Activated naive CD4-positive, alpha-beta T cell treated with anti-CD3 and anti-CD28 coated beads, Interleukin-2, amount 50 U/mL, for 24 hours (primary cell): Measurements from ENCODE around the gene HELZ2.
A peak's percentile ranks its signal among the peaks of the same experiment; 100 is the strongest.
"Not testable (repeated sequence)": the region's sequence is repeated elsewhere in the genome, so short reads cannot be mapped to it uniquely, and the experiment has no call there.

Experiments used
- H3K27ac Mint-ChIP-seq: one replicate; pipeline ENCODE4 v1.8.0; 2021; ENCODE audit warnings: mild to moderate bottlenecking, mixed read lengths
- H3K27me3 Mint-ChIP-seq: one replicate; pipeline ENCODE4 v1.8.0; 2021; ENCODE audit warnings: mixed read lengths
- H3K36me3 Mint-ChIP-seq: one replicate; pipeline ENCODE4 v1.8.0; 2021; ENCODE audit warnings: mixed read lengths
- H3K4me1 Mint-ChIP-seq: one replicate; pipeline ENCODE4 v1.8.0; 2021; ENCODE audit warnings: mixed read lengths
- H3K4me3 Mint-ChIP-seq: one replicate; pipeline ENCODE4 v1.8.0; 2021; ENCODE audit warnings: mild to moderate bottlenecking, mixed read lengths
- H3K9me3 Mint-ChIP-seq: one replicate; pipeline ENCODE4 v1.8.0; 2021; ENCODE audit warnings: mixed read lengths

The HELZ2 gene

GRCh38 chr20:63565021-63565698, 8.9 kb downstream of the HELZ2 start:
- no peak overlapping the region for H3K27ac Mint-ChIP-seq
- H3K4me3 Mint-ChIP-seq: no peak overlapping the region
- H3K27me3 Mint-ChIP-seq: no peaks in the 10 kb centered on the region
- peaks cover 3% of the 10 kb centered on the region for H3K36me3 Mint-ChIP-seq
- H3K9me3 Mint-ChIP-seq: no peaks in the 10 kb centered on the region
- H3K4me1 Mint-ChIP-seq: peaks cover 20% of the 10 kb centered on the region

- H3K9me3 Mint-ChIP-seq: no peaks in the 10 kb centered on the region
- no peaks in the 10 kb centered on the region for H3K27me3 Mint-ChIP-seq
- H3K4me3 Mint-ChIP-seq: no peak overlapping the region
These were observed 9.8 kb downstream of the HELZ2 start for GRCh38 chr20:63564036-63564810.

GRCh38 chr20:63563225-63563935, 10.7 kb downstream of the HELZ2 start:
- H3K27ac Mint-ChIP-seq: no peak overlapping the region
- no peak overlapping the region for H3K4me3 Mint-ChIP-seq
- no peaks in the 10 kb centered on the region for H3K27me3 Mint-ChIP-seq
- H3K4me1 Mint-ChIP-seq: peaks cover 9% of the 10 kb centered on the region
- no peaks in the 10 kb centered on the region for H3K9me3 Mint-ChIP-seq
- H3K36me3 Mint-ChIP-seq: peaks cover 3% of the 10 kb centered on the region

More at GRCh38 chr20:63564036-63564810, 9.8 kb downstream of the HELZ2 start:
- Mint-ChIP-seq H3K4me1 (peaks cover 13% of the 10 kb centered on the region), H3K36me3 (peaks cover 3% of the 10 kb centered on the region), H3K27ac (no peak overlapping the region)

GRCh38 chr20:63562461-63563224, 11.4 kb downstream of the HELZ2 start:
- Mint-ChIP-seq H3K27me3 (no peaks in the 10 kb centered on the region), H3K9me3 (no peaks in the 10 kb centered on the region), H3K27ac (no peak overlapping the region), H3K36me3 (peaks cover 3% of the 10 kb centered on the region), H3K4me1 (peaks cover 2% of the 10 kb centered on the region), H3K4me3 (no peak overlapping the region)

GRCh38 chr20:63561624-63562396, 12.2 kb downstream of the HELZ2 start:
- no peak overlapping the region for H3K4me3 Mint-ChIP-seq
- H3K4me1 Mint-ChIP-seq: no peaks in the 10 kb centered on the region
- no peaks in the 10 kb centered on the region for H3K9me3 Mint-ChIP-seq
- H3K27me3 Mint-ChIP-seq: no peaks in the 10 kb centered on the region
- no peak overlapping the region for H3K27ac Mint-ChIP-seq
- peaks cover 3% of the 10 kb centered on the region for H3K36me3 Mint-ChIP-seq

- Mint-ChIP-seq H3K36me3 (peaks cover 3% of the 10 kb centered on the region), H3K9me3 (no peaks in the 10 kb centered on the region), H3K4me1 (no peaks in the 10 kb centered on the region), H3K4me3 (no peak overlapping the region), H3K27ac (no peak overlapping the region), H3K27me3 (no peaks in the 10 kb centered on the region)
These were observed 13.0 kb downstream of the HELZ2 start for GRCh38 chr20:63560856-63561609.

GRCh38 chr20:63560333-63560805, 13.7 kb downstream of the HELZ2 start:
- no peak overlapping the region for H3K27ac Mint-ChIP-seq
- no peaks in the 10 kb centered on the region for H3K4me1 Mint-ChIP-seq
- H3K4me3 Mint-ChIP-seq: no peak overlapping the region
- H3K27me3 Mint-ChIP-seq: no peaks in the 10 kb centered on the region
- peaks cover 3% of the 10 kb centered on the region for H3K36me3 Mint-ChIP-seq
- H3K9me3 Mint-ChIP-seq: no peaks in the 10 kb centered on the region

DNA sequence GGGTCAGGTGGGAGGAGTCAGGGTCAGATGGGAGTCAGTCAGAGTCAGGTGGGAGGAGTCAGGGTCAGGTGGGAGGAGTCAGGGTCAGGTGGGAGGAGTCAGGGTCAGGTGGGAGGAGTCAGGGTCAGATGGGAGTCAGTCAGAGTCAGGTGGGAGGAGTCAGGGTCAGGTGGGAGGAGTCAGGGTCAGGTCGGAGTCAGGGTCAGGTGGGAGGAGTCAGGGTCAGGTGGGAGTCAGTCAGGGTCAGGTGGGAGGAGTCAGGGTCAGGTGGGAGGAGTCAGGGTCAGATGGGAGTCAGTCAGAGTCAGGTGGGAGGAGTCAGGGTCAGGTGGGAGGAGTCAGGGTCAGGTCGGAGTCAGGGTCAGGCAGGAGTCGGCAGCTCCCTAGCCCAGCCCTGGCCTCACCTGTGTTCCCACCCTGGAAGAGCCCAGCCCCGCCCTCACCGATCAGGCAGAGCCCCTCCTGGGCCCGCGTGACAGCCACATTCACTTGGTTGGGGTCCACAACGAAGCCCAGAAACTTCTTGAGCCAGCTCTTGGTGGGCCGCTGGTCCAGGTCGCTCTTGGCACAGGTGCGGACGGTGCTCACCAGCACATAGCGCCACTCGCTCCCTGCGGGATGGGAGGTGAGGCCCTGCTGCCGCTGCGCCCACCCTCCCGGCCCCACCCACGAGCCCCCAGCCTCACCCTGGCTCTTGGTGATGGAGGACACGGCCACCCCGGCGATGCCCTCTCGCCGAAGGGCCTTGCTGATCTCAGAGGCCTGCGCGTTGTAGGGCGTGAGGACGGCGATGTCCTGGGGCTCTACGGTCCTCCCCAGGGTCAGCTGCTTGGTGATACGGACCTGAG, 14.3 kb downstream of the HELZ2 start:
- not testable (repeated sequence) for H3K4me1 Mint-ChIP-seq, H3K27me3 Mint-ChIP-seq, H3K4me3 Mint-ChIP-seq, H3K27ac Mint-ChIP-seq, H3K36me3 Mint-ChIP-seq, H3K9me3 Mint-ChIP-seq

GRCh38 chr20:63558804-63559484, 15.1 kb downstream of the HELZ2 start:
- H3K9me3 Mint-ChIP-seq: no peaks in the 10 kb centered on the region
- H3K36me3 Mint-ChIP-seq: peaks cover 3% of the 10 kb centered on the region
- no peak overlapping the region for H3K4me3 Mint-ChIP-seq
- H3K4me1 Mint-ChIP-seq: no peaks in the 10 kb centered on the region
- H3K27me3 Mint-ChIP-seq: no peaks in the 10 kb centered on the region
- H3K27ac Mint-ChIP-seq: no peak overlapping the region

GRCh38 chr20:63557481-63557891, 16.6 kb downstream of the HELZ2 start:
- Mint-ChIP-seq H3K9me3 (no peaks in the 10 kb centered on the region), H3K27me3 (no peaks in the 10 kb centered on the region), H3K27ac (peak overlapping the region; percentile 65), H3K4me1 (peaks cover 6% of the 10 kb centered on the region), H3K36me3 (peaks cover 3% of the 10 kb centered on the region), H3K4me3 (no peak overlapping the region)

DNA sequence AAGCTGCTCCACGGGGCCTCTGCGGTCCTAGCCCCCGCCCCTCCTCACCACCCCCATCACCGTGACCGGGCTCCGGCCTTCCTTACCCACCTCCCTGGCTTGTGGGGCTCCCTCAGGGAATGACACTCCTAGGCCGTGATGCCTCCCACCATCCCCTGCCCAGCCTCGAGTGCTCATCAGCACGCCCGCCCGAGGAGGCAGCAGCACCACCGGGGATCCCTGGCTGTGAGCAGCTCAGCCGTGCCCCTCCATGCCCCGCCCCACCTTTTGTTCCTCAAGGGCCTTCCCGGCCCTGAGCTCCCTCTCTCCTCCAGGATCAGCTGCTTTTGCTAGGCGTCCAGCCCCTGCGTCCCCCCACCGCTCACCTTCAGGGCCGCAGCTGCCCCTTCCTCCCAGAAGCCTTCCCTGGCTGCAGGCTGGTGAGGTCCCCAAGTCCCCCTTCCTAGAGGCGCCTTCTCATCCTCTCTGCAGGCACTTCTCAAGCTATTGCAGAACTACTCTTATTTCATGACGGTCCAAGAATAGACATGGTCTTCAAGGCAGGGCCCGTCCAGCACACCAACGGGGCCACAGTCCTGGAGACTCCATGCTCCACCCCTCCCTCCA, 17.1 kb downstream of the HELZ2 start:
- peaks cover 3% of the 10 kb centered on the region for H3K36me3 Mint-ChIP-seq
- no peaks in the 10 kb centered on the region for H3K9me3 Mint-ChIP-seq
- no peak overlapping the region for H3K4me3 Mint-ChIP-seq
- H3K27ac Mint-ChIP-seq: peak overlapping the region; percentile 65
- no peaks in the 10 kb centered on the region for H3K27me3 Mint-ChIP-seq
- peaks cover 11% of the 10 kb centered on the region for H3K4me1 Mint-ChIP-seq

DNA sequence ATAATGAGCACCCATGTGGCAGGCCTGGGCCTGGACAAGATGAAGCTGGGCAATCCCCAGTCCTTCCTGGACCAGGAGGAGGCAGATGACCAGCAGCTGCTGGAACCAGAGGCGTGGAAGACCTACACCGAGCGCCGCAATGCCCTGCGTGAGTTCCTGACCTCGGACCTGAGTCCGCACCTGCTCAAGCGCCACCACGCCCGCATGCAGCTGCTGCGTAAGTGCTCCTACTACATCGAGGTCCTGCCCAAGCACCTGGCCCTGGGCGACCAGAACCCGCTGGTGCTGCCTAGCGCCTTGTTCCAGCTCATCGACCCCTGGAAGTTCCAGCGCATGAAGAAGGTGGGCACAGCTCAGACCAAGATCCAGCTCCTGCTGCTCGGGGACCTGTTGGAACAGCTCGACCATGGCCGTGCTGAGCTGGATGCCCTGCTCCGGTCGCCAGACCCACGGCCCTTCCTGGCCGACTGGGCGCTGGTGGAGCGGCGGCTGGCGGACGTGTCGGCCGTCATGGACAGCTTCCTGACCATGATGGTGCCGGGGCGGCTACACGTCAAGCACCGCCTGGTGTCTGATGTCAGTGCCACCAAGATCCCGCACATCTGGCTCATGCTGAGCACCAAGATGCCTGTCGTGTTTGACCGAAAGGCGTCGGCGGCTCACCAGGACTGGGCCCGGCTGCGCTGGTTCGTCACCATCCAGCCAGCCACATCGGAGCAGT, 18.2 kb downstream of the HELZ2 start:
- no peaks in the 10 kb centered on the region for H3K9me3 Mint-ChIP-seq
- H3K27me3 Mint-ChIP-seq: no peaks in the 10 kb centered on the region

More for the DNA sequence above, 18.2 kb downstream of the HELZ2 start:
- Mint-ChIP-seq H3K36me3 (peaks cover 3% of the 10 kb centered on the region), H3K4me3 (no peak overlapping the region), H3K27ac (no peak overlapping the region), H3K4me1 (peaks cover 11% of the 10 kb centered on the region)
